IMR-90 (cell line): ENCODE data around the gene SLC12A7. TPM values are rescaled to one million over a fixed set of nuclear protein-coding genes. Genes with fewer than 3 reads are reported as not detected.

ENCODE experiments used
- ATAC-seq: fragments of 200-7000 bp; cut with Tn5 transposase; 2 replicates; pipeline ENCODE4 v1.9.1; 2020; ENCODE audit warnings: low read depth, mild to moderate bottlenecking, moderate library complexity
- BruUV-seq: library from RNA; stranded (reverse); fragments of 400-500 nt; replicated peaks from 2 replicates; lab custom pipeline; 2021; lab: Mats Ljungman, UMichigan
- CTCF ChIA-PET: fragments of 300-600 bp; formaldehyde crosslinking; extraction: SDS; loops from one replicate; lab custom pipeline; 2021; ENCODE audit warnings: antibody characterized with exemption; lab: Yijun Ruan, JAX
- POLR2A ChIA-PET: fragments of 300-600 bp; sonication (Branson Sonifier 250); formaldehyde crosslinking; loops from one replicate; lab custom pipeline; 2022; ENCODE audit warnings: antibody characterized with exemption; ENCODE audit not compliant: unreplicated experiment; lab: Charles Lee
- DNase-seq: peaks from one replicate; pipeline ENCODE4 v3.0.0; 2013
- H2AFZ ChIP-seq: replicated peaks from 2 replicates; pipeline ENCODE3; 2013; ENCODE audit warnings: low read length, mild to moderate bottlenecking; ENCODE audit not compliant: poor library complexity
- H2AK5ac ChIP-seq: 2 replicates; pipeline ENCODE4 v1.6.1; 2013; ENCODE audit warnings: low read depth, low read length, inconsistent platforms
- H2AK9ac ChIP-seq: replicated peaks from 2 replicates; pipeline ENCODE3; 2013; ENCODE audit warnings: mild to moderate bottlenecking, low read depth, low read length, moderate library complexity; ENCODE audit not compliant: poor library complexity
- H2BK120ac ChIP-seq: 2 replicates; pipeline ENCODE4 v1.6.1; 2013; ENCODE audit warnings: low read depth, low read length, inconsistent platforms
- H2BK15ac ChIP-seq: 3 replicates; pipeline ENCODE4 v1.6.1; 2013; ENCODE audit warnings: low read depth, low read length, inconsistent platforms
- H2BK20ac ChIP-seq: 2 replicates; pipeline ENCODE4 v1.6.1; 2013; ENCODE audit warnings: low read depth, mild to moderate bottlenecking, inconsistent platforms, low read length, moderate library complexity
- H2BK5ac ChIP-seq: 2 replicates; pipeline ENCODE4 v1.6.1; 2013; ENCODE audit warnings: mild to moderate bottlenecking, low read depth, low read length, inconsistent platforms; ENCODE audit not compliant: poor library complexity, severe bottlenecking
- H3K14ac ChIP-seq: replicated peaks from 2 replicates; pipeline ENCODE4 v1.6.1; 2013; ENCODE audit warnings: low read depth, low read length, inconsistent platforms
- H3K18ac ChIP-seq: 2 replicates; pipeline ENCODE4 v1.6.1; 2013; ENCODE audit warnings: low read depth, low read length, control low read depth
- H3K23ac ChIP-seq: 2 replicates; pipeline ENCODE4 v1.6.1; 2013; ENCODE audit warnings: low read depth, low read length, inconsistent platforms
- H3K27ac ChIP-seq: 2 replicates; pipeline ENCODE4 v1.5.1; 2013; ENCODE audit warnings: mild to moderate bottlenecking, control low read depth, low read length; ENCODE audit not compliant: insufficient read depth
- H3K27me3 ChIP-seq: 2 replicates; pipeline ENCODE4 v1.6.1; 2013; ENCODE audit warnings: low read length; ENCODE audit not compliant: control insufficient read depth, insufficient read depth
- H3K36me3 ChIP-seq: 2 replicates; pipeline ENCODE4 v1.6.1; 2013; ENCODE audit warnings: low read length, mixed read lengths; ENCODE audit not compliant: control insufficient read depth, insufficient read depth
- H3K4ac ChIP-seq: 2 replicates; pipeline ENCODE4 v1.6.1; 2013; ENCODE audit warnings: low read depth, low read length, inconsistent platforms
- H3K4me1 ChIP-seq: 2 replicates; pipeline ENCODE4 v1.6.1; 2013; ENCODE audit warnings: low read length, mixed read lengths; ENCODE audit not compliant: control insufficient read depth, insufficient read depth
- H3K4me2 ChIP-seq: 2 replicates; pipeline ENCODE4 v1.6.1; 2013; ENCODE audit warnings: low read depth, mild to moderate bottlenecking, control low read depth, low read length, moderate library complexity
- H3K4me3 ChIP-seq: 2 replicates; pipeline ENCODE4 v1.5.1; 2013; ENCODE audit warnings: low read depth, mild to moderate bottlenecking, control low read depth, low read length, moderate library complexity; ENCODE audit not compliant: insufficient read depth
- H3K56ac ChIP-seq: 2 replicates; pipeline ENCODE4 v1.6.1; 2013; ENCODE audit warnings: low read length, inconsistent platforms; ENCODE audit not compliant: insufficient read depth; ENCODE audit errors: extremely low read depth
- H3K79me1 ChIP-seq, 2 experiments: 2 replicates each; pipeline ENCODE4 v1.6.1; 2013; ENCODE audit warnings: low read length in 2 of 2, inconsistent platforms in 1 of 2, low read depth in 1 of 2
- H3K9ac ChIP-seq: 2 replicates; pipeline ENCODE4 v1.6.1; 2013; ENCODE audit warnings: low read depth, low read length, control low read depth
- H3K9me1 ChIP-seq: 2 replicates; pipeline ENCODE4 v1.6.1; 2013; ENCODE audit warnings: low read length, inconsistent platforms; ENCODE audit not compliant: insufficient read depth
- H3K9me3 ChIP-seq: 2 replicates; pipeline ENCODE4 v1.6.1; 2013; ENCODE audit warnings: low read length; ENCODE audit not compliant: control insufficient read depth, insufficient read depth
- H4K20me1 ChIP-seq: 2 replicates; pipeline ENCODE4 v1.6.1; 2013; ENCODE audit warnings: low read length, inconsistent platforms; ENCODE audit not compliant: insufficient read depth
- H4K5ac ChIP-seq: 2 replicates; pipeline ENCODE4 v1.6.1; 2013; ENCODE audit warnings: mild to moderate bottlenecking, low read depth, low read length, control low read depth
- H4K8ac ChIP-seq, 2 experiments: 2 replicates each; pipeline ENCODE4 v1.6.1; 2013; ENCODE audit warnings: low read depth in 2 of 2, low read length in 2 of 2, control low read depth in 1 of 2, inconsistent platforms in 1 of 2
- H4K91ac ChIP-seq: 2 replicates; pipeline ENCODE4 v1.6.1; 2013; ENCODE audit warnings: low read depth, low read length, inconsistent platforms; ENCODE audit not compliant: insufficient read depth
- CHD1 ChIP-seq: IDR thresholded peaks from 2 replicates; pipeline ENCODE4 v1.6.1; 2012; ENCODE audit warnings: low read depth, low read length, improper control_type of control experiment
- CTCF ChIP-seq: conservative IDR thresholded peaks from 2 replicates; pipeline ENCODE4 v1.5.1; 2012; ENCODE audit warnings: mild to moderate bottlenecking, low read depth, low read length, improper control_type of control experiment
- MAFK ChIP-seq: IDR thresholded peaks from 2 replicates; pipeline ENCODE4 v1.6.1; 2012; ENCODE audit warnings: low read depth, low read length, improper control_type of control experiment
- POLR2A ChIP-seq: IDR thresholded peaks from 2 replicates; pipeline ENCODE4 v1.6.1; 2012; ENCODE audit warnings: mild to moderate bottlenecking, low read depth, low read length
- RAD21 ChIP-seq: IDR thresholded peaks from 2 replicates; pipeline ENCODE4 v1.6.1; 2012; ENCODE audit warnings: low read length, improper control_type of control experiment
- RCOR1 ChIP-seq: IDR thresholded peaks from 2 replicates; pipeline ENCODE4 v1.6.1; 2012; ENCODE audit warnings: mild to moderate bottlenecking, low read length, improper control_type of control experiment; ENCODE audit not compliant: insufficient replicate concordance
- RFX5 ChIP-seq: IDR thresholded peaks from 2 replicates; pipeline ENCODE4 v1.8.0; 2012; ENCODE audit warnings: low read depth, mild to moderate bottlenecking, low read length, moderate library complexity
- USF2 ChIP-seq: fragments of 150-350 bp; IDR thresholded peaks from 2 replicates; pipeline ENCODE4 v1.6.1; 2017; ENCODE audit warnings: mild to moderate bottlenecking, antibody characterized with exemption, low read length, low read depth
- WGBS, 2 experiments: methylation state at CpG; one replicate each; pipeline versions ENCODE4 v1.1.5 to v1.1.7; 2013; ENCODE audit warnings: missing lambda C conversion rate in 2 of 2; ENCODE audit not compliant: insufficient read length in 1 of 2; ENCODE audit errors: extremely low coverage in 2 of 2; 5-methylcytosine and 5-hydroxymethylcytosine counted together
- dilution Hi-C: fragments of 300-500 bp; cut with HindIII; formaldehyde crosslinking; loops from one replicate; pipeline ENCODE4 v1.14.3; 2018; ENCODE audit warnings: low sequenced_read_pairs; ENCODE audit not compliant: unreplicated experiment
- in situ Hi-C: fragments of 300-500 bp; cut with MboI; formaldehyde crosslinking; loops from 3 replicates; pipeline ENCODE4 v1.14.3; 2019; ENCODE audit warnings: low sequenced_read_pairs, inconsistent platforms, mixed read lengths
- intact Hi-C: fragments of 100-400 bp; cut with micrococcal nuclease; formaldehyde crosslinking; loops from 2 replicates; pipeline ENCODE4 v1.10.0; 2022
- polyA plus RNA-seq, 3 experiments: library from polyadenylated mRNA; depleted of rRNA; stranded (reverse); fragments of >200 nt; gene quantifications; 2 replicates each; pipeline ENCODE4 v1.2.3, GENCODE V29; 2012; ENCODE audit warnings: low replicate concordance in 1 of 3
- total RNA-seq: library from RNA; depleted of rRNA; stranded (reverse); fragments of >200 nt; gene quantifications from 2 replicates; pipeline ENCODE4 v1.2.3, GENCODE V29; 2012

The SLC12A7 gene
- total and polyA plus RNA-seq, 2 of the 4 experiments (the other 2 are of a cell fraction) = 3.0 to 6.1 TPM

GRCh38 chr5:1037671-1038416 lies 74.0 kb downstream of the SLC12A7 start:
- BruUV-seq = no TSS peak
- 85% methylated on average over 13 of the region's 43 CpGs; no CpG with 5 or more reads in 1 of the 2 experiments for WGBS, 2 experiments
- intact Hi-C loops = no loop called here

More at GRCh38 chr5:1037671-1038416, 74.0 kb downstream of the SLC12A7 start:
- H3K9me3 ChIP-seq = peaks cover 9% of the 10 kb centered on the region; the same call in 1 of the 2 replicates
- no peaks in the 10 kb centered on the region for H3K4me1 ChIP-seq
- no peak overlapping the region for H3K18ac ChIP-seq
- H2BK15ac ChIP-seq = no peak overlapping the region
- ATAC-seq = no peak
- H3K79me1 ChIP-seq = no peaks in the 10 kb centered on the region
- H2BK20ac ChIP-seq = no peak overlapping the region
- H3K4me3 ChIP-seq = no peak overlapping the region
- H4K91ac ChIP-seq = no peak overlapping the region
- no peak overlapping the region for H2BK120ac ChIP-seq
- no peak overlapping the region for H3K14ac ChIP-seq
- no peak overlapping the region for H3K23ac ChIP-seq
- H3K27me3 ChIP-seq = no peaks in the 10 kb centered on the region; the same call in 1 of the 2 replicates
- no peak overlapping the region for H3K27ac ChIP-seq
- H3K4ac ChIP-seq = no peak overlapping the region
- H3K9me1 ChIP-seq = no peaks in the 10 kb centered on the region
- H4K20me1 ChIP-seq = no peaks in the 10 kb centered on the region
- H2BK5ac ChIP-seq = no peak overlapping the region
- no peak overlapping the region for H4K8ac ChIP-seq
- in situ Hi-C loops (no loop called here), dilution Hi-C loops (no loop called here)
- H2AK9ac ChIP-seq = no peak overlapping the region
- CTCF ChIA-PET = no interaction called here
- POLR2A ChIA-PET = no interaction called here
- TF ChIP-seq CTCF = no peak
- no peak for TF ChIP-seq RCOR1
- TF ChIP-seq CHD1 = no peak
- TF ChIP-seq POLR2A = no peak
- no peak for TF ChIP-seq USF2
- no peak for TF ChIP-seq MAFK
- TF ChIP-seq RFX5 = no peak
- TF ChIP-seq RAD21 = no peak
- no peak overlapping the region for H3K4me2 ChIP-seq
- H4K5ac ChIP-seq = no peak overlapping the region
- H2AK5ac ChIP-seq = no peak overlapping the region
- H3K9ac ChIP-seq = no peak overlapping the region
- no peak for DNase-seq
- H3K56ac ChIP-seq = no peak overlapping the region
- no peaks in the 10 kb centered on the region for H3K36me3 ChIP-seq
- no peak overlapping the region for H2AFZ ChIP-seq
